OCI-LY1 (cell line): ENCODE measurements around the gene IL36B.
"Not testable (repeated sequence)": the region's sequence is repeated elsewhere in the genome, so short reads cannot be mapped to it uniquely, and the experiment has no call there.

Source experiments
- EZH2 ChIP-seq: fragments of 200-600 bp; sonication (generic), shearing (Covaris generic); IDR thresholded peaks from 2 replicates; pipeline ENCODE4 v1.8.0; 2017; ENCODE audit warnings: borderline replicate concordance, mixed run types, mild to moderate bottlenecking, antibody characterized with exemption, low read length, moderate library complexity, mixed read lengths
- TF ChIP-seq, protein P1 (sequence below): fragments of 200-600 bp; sonication (generic), shearing (Covaris generic); IDR thresholded peaks from 2 replicates; pipeline ENCODE4 v1.5.1; 2017; ENCODE audit warnings: mild to moderate bottlenecking, antibody characterized with exemption, low read length, moderate library complexity, mixed read lengths

DNA sequence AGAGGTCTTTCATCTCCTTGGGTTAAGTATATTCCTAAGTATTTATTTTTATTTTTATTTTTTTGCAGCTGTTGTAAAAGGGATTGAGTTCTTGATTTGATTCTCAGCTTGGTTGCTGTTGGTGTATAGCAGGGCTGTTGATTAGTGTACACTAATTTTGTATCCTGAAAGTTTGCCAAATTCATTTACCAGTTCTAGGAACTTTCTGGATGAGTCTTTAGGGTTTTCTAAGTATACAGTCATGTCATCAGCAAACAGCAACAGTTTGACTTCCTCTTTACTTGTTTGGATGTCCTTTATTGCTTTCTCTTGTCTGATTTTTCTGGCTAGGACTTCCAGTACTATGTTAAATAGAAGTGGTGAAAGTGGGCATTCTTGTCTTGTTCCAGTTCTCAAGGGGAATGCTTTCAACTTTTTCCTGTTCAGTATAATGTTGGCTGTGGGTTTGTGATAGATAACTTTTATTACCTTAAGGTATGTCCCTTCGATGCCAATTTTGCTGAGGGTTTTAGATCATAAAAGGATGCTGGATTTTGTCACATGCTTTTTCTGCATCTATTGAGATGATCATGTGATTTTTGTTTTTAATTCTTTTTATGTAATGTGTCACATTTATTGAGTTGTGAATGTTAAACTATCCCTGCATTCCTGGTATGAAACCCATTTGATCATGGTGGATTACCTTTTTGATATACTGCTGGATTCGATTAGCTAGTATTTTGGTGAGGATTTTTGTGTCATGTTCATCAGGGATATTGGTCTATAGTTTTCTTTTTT, 44.4 kb upstream of the IL36B start:
- not testable (repeated sequence) for TF ChIP-seq EZH2
- TF ChIP-seq, protein P1, sequence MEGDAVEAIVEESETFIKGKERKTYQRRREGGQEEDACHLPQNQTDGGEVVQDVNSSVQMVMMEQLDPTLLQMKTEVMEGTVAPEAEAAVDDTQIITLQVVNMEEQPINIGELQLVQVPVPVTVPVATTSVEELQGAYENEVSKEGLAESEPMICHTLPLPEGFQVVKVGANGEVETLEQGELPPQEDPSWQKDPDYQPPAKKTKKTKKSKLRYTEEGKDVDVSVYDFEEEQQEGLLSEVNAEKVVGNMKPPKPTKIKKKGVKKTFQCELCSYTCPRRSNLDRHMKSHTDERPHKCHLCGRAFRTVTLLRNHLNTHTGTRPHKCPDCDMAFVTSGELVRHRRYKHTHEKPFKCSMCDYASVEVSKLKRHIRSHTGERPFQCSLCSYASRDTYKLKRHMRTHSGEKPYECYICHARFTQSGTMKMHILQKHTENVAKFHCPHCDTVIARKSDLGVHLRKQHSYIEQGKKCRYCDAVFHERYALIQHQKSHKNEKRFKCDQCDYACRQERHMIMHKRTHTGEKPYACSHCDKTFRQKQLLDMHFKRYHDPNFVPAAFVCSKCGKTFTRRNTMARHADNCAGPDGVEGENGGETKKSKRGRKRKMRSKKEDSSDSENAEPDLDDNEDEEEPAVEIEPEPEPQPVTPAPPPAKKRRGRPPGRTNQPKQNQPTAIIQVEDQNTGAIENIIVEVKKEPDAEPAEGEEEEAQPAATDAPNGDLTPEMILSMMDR: not testable (repeated sequence)
